Measurements from ENCODE around the gene LAMA2. TPM values are rescaled to one million over a fixed set of nuclear protein-coding genes. Genes with fewer than 3 reads are reported as not detected.

Gene LAMA2
- total RNA-seq, 1 experiment from 2014 or later, result 8.2 TPM

DNA sequence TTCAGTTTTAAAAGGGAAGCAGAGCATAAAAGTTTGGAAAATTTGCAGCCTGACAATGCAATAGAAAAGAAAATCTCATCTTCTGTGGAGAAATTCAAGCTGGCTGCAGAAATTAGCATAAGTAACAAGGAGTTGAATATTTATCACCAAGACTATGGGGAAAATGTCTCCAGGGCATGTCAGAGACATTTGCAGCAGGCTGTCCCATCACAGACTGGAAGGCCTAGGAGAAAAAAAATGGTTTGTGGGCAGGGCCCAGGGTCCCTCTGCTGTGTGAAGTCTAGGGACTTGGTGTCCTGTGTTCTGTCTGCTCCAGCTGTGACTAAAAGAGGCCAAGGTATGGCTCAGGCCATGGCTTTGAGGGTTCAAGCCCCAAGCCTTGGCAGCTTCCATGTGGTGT, 8.1 kb upstream of the LAMA2 start:
- ChIA-PET POLR2A (no interaction called here), CTCF (no interaction called here), RAD21 (ENCODE audit: low non-redundant PET in 1 of 2, low total read pairs in 2 of 2, uncharacterized antibody in 2 of 2, unreplicated experiment in 2 of 2) (no interaction called here)
- Histone ChIP-seq H3K79me2 (ENCODE audit: insufficient read depth, low read length) (no peaks in the 10 kb centered on the region), H4K20me1 (ENCODE audit: insufficient read depth) (no peaks in the 10 kb centered on the region), H3K27ac (ENCODE audit: low read depth, low read length) (no peak overlapping the region), H3K4me1 (ENCODE audit: control insufficient read depth in 1 of 2, insufficient read depth in 2 of 2, low read length in 2 of 2) (no peaks in the 10 kb centered on the region), H3K9ac (ENCODE audit: low read length) (no peak overlapping the region), H3K27me3 (ENCODE audit: insufficient read depth, low read length) (no peaks in the 10 kb centered on the region), H2AFZ (ENCODE audit: low read depth, low read length, poor library complexity, severe bottlenecking) (no peak overlapping the region), H3K9me3 (ENCODE audit: control insufficient read depth in 1 of 2, insufficient read depth in 1 of 2, low read depth in 1 of 2, low read length in 2 of 2) (no peaks in the 10 kb centered on the region), H3K9me2 (ENCODE audit: insufficient read depth) (peaks cover 3% of the 10 kb centered on the region; the same call in 1 of the 2 replicates), H3K4me3 (replicated peaks in 1 of 2; ENCODE audit: low read depth in 1 of 2, low read length in 2 of 2) (no peak overlapping the region), H3K36me3 (ENCODE audit: control insufficient read depth in 1 of 2, insufficient read depth in 2 of 2, low read length in 2 of 2) (no peaks in the 10 kb centered on the region), H3K4me2 (ENCODE audit: low read length) (no peak overlapping the region)
- BruUV-seq (replicated peaks), result no TSS peak
- TF ChIP-seq, protein P1, sequence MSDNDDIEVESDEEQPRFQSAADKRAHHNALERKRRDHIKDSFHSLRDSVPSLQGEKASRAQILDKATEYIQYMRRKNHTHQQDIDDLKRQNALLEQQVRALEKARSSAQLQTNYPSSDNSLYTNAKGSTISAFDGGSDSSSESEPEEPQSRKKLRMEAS (IDR thresholded peaks at IDR 0.05), result no peak
- TF ChIP-seq SRF (IDR thresholded peaks at IDR 0.05; ENCODE audit: low read depth), result no peak
- TF ChIP-seq SIN3A (IDR thresholded peaks at IDR 0.05; ENCODE audit: low read depth), result no peak
- TF ChIP-seq RAD21 (IDR thresholded peaks at IDR 0.05; ENCODE audit: low read depth), result no peak
- no peak for TF ChIP-seq JUND (IDR thresholded peaks at IDR 0.05)
- no peak for TF ChIP-seq ZNF274 (IDR thresholded peaks at IDR 0.05; ENCODE audit: low read depth, low read length)
- no peak for TF ChIP-seq ELF1 (IDR thresholded peaks at IDR 0.05; ENCODE audit: borderline replicate concordance, low read depth)
- no peak for TF ChIP-seq EGR1 (IDR thresholded peaks at IDR 0.05; ENCODE audit: low read depth)
- TF ChIP-seq, protein P2, sequence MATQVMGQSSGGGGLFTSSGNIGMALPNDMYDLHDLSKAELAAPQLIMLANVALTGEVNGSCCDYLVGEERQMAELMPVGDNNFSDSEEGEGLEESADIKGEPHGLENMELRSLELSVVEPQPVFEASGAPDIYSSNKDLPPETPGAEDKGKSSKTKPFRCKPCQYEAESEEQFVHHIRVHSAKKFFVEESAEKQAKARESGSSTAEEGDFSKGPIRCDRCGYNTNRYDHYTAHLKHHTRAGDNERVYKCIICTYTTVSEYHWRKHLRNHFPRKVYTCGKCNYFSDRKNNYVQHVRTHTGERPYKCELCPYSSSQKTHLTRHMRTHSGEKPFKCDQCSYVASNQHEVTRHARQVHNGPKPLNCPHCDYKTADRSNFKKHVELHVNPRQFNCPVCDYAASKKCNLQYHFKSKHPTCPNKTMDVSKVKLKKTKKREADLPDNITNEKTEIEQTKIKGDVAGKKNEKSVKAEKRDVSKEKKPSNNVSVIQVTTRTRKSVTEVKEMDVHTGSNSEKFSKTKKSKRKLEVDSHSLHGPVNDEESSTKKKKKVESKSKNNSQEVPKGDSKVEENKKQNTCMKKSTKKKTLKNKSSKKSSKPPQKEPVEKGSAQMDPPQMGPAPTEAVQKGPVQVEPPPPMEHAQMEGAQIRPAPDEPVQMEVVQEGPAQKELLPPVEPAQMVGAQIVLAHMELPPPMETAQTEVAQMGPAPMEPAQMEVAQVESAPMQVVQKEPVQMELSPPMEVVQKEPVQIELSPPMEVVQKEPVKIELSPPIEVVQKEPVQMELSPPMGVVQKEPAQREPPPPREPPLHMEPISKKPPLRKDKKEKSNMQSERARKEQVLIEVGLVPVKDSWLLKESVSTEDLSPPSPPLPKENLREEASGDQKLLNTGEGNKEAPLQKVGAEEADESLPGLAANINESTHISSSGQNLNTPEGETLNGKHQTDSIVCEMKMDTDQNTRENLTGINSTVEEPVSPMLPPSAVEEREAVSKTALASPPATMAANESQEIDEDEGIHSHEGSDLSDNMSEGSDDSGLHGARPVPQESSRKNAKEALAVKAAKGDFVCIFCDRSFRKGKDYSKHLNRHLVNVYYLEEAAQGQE (IDR thresholded peaks at IDR 0.05; ENCODE audit: low read depth), result no peak
- no peak for TF ChIP-seq ZBTB33 (IDR thresholded peaks at IDR 0.05; ENCODE audit: extremely low read depth, insufficient replicate concordance, low read length)
- no peak for TF ChIP-seq TCF7L2 (IDR thresholded peaks at IDR 0.05; ENCODE audit: borderline replicate concordance, extremely low read depth, insufficient read depth, insufficient read length)
- TF ChIP-seq POLR2AphosphoS5 (IDR thresholded peaks at IDR 0.05; ENCODE audit: low read depth, low read length), result no peak
- TF ChIP-seq CEBPB (IDR thresholded peaks at IDR 0.05; ENCODE audit: low read depth), result no peak
- no peak for TF ChIP-seq ATF3 (IDR thresholded peaks at IDR 0.05)
- TF ChIP-seq SP1 (IDR thresholded peaks at IDR 0.05; ENCODE audit: low read depth), result no peak
- no peak for TF ChIP-seq CBX3 (IDR thresholded peaks at IDR 0.05; ENCODE audit: low read depth)
- TF ChIP-seq EZH2 (IDR thresholded peaks at IDR 0.05), result no peak
- TF ChIP-seq EZH2phosphoT487 (IDR thresholded peaks at IDR 0.05; ENCODE audit: borderline replicate concordance), result no peak
- ATAC-seq (no peak), DNase-seq (ENCODE audit: low read depth, low spot score) (no peak)
- intact Hi-C loops (cut with micrococcal nuclease), result no loop called here
